ENCODE data around the gene FCHO1. TPM values are rescaled to one million over a fixed set of nuclear protein-coding genes. Genes with fewer than 3 reads are reported as not detected.

The FCHO1 gene
- total and polyA plus RNA-seq, 2 donors (not counting 1 experiment from before 2014, with no cell fraction given) = 85.7 to 149 TPM

- Mint-ChIP-seq H3K9me3 (ENCODE audit: insufficient read depth) (no peaks in the 10 kb centered on the region), H3K4me3 (no peak overlapping the region), H3K27me3 (no peaks in the 10 kb centered on the region), H3K27ac (no peak overlapping the region), H3K4me1 (no peaks in the 10 kb centered on the region)
- H3K79me2 ChIP-seq (ENCODE audit: control insufficient read depth, insufficient read depth, low read length) = peaks cover 2% of the 10 kb centered on the region
- H4K20me1 ChIP-seq (ENCODE audit: control insufficient read depth, insufficient read depth, low read length, poor library complexity, severe bottlenecking) = peaks cover 28% of the 10 kb centered on the region
- ATAC-seq (ENCODE audit: low read depth) (peak; percentile 46), DNase-seq (peak; percentile 38)
- TF ChIP-seq, protein P1, sequence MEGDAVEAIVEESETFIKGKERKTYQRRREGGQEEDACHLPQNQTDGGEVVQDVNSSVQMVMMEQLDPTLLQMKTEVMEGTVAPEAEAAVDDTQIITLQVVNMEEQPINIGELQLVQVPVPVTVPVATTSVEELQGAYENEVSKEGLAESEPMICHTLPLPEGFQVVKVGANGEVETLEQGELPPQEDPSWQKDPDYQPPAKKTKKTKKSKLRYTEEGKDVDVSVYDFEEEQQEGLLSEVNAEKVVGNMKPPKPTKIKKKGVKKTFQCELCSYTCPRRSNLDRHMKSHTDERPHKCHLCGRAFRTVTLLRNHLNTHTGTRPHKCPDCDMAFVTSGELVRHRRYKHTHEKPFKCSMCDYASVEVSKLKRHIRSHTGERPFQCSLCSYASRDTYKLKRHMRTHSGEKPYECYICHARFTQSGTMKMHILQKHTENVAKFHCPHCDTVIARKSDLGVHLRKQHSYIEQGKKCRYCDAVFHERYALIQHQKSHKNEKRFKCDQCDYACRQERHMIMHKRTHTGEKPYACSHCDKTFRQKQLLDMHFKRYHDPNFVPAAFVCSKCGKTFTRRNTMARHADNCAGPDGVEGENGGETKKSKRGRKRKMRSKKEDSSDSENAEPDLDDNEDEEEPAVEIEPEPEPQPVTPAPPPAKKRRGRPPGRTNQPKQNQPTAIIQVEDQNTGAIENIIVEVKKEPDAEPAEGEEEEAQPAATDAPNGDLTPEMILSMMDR (IDR thresholded peaks at IDR 0.05) = no peak
- no peak for TF ChIP-seq EZH2 (IDR thresholded peaks at IDR 0.05; ENCODE audit: borderline replicate concordance, insufficient read depth, low read depth, low read length, poor library complexity, severe bottlenecking)
- H3K4me3 ChIP-seq (ENCODE audit: control extremely low read depth in 1 of 5, extremely low read depth in 1 of 5, insufficient read depth in 1 of 5, low read depth in 2 of 5, low read length in 4 of 5) = no peak overlapping the region
- no peak overlapping the region for H3K4me2 ChIP-seq (replicated peaks; ENCODE audit: low read depth, low read length, poor library complexity, severe bottlenecking)
- H3K4me1 ChIP-seq (ENCODE audit: control insufficient read depth in 2 of 2, insufficient read depth in 2 of 2, low read length in 2 of 2) = no peaks in the 10 kb centered on the region
- H2AFZ ChIP-seq (ENCODE audit: insufficient read depth, low read depth, low read length, poor library complexity, severe bottlenecking) = no peak overlapping the region
- peaks cover 0 to 7% (median 0%) of the 10 kb centered on the region in 3 donors for H3K9me3 ChIP-seq (ENCODE audit: control extremely low read depth in 1 of 3, control insufficient read depth in 2 of 3, insufficient read depth in 1 of 3, low read length in 2 of 3)
- POLR2A ChIA-PET = interaction anchor here (1.0 kb wide), 1 partner anchor 17 kb away, joined by 11 read pairs; the partner anchor contains the start of gene JAK3
- intact Hi-C loops (cut with micrococcal nuclease) = no loop called here
- peaks cover 1 to 65% of the 10 kb centered on the region in 2 experiments for H3K36me3 ChIP-seq (replicated peaks in 1 of 2; ENCODE audit: control extremely low read depth in 1 of 2, control insufficient read depth in 1 of 2, extremely low read depth in 1 of 2, insufficient read depth in 2 of 2, low read length in 1 of 2)
- H3K9ac ChIP-seq (ENCODE audit: low read length) = no peak overlapping the region
- CTCF ChIA-PET = interaction anchor here (1.2 kb wide), 1 partner anchor 127 kb away, joined by 3 read pairs; no protein-coding TSS in a partner anchor
- H3K27me3 ChIP-seq (replicated peaks in 1 of 4; ENCODE audit: control extremely low read depth in 1 of 4, control insufficient read depth in 3 of 4, insufficient read depth in 4 of 4, low read length in 3 of 4) = no peaks in the 10 kb centered on the region
- 94% methylated on average over 44 of the region's 50 CpGs for WGBS (ENCODE audit: insufficient coverage)
- H3K27ac ChIP-seq (ENCODE audit: low read length in 2 of 2) = no peak overlapping the region
These were observed 79.5 kb downstream of the FCHO1 start for GRCh38 chr19:17830567-17831418.

DNA sequence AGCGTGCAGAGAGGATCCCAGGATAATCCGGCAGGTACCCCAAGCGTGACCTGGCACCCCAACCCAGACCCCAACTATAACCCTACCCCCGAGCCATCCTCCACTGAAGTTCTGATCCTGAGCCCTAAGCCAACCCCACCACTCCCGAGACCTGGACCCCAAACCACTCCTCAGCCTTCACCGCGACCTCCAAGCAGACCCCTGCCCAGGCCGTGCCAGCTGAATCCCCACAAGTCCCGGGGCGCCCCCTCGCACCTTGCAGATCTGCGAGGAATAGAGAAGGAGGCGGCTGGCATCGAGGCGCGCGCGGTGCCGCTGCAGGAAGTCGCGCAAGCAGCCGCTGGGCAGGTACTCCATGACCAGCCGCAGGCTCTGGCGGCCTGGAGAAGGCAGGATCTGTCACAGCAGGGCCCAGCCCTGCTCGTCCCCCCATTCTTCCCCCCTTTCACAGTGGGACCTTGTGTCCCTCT, 80.2 kb downstream of the FCHO1 start:
- Histone ChIP-seq H3K4me3 (ENCODE audit: control extremely low read depth in 1 of 5, extremely low read depth in 1 of 5, insufficient read depth in 1 of 5, low read depth in 2 of 5, low read length in 4 of 5) (no peak overlapping the region), H3K27me3 (replicated peaks in 1 of 4; ENCODE audit: control extremely low read depth in 1 of 4, control insufficient read depth in 3 of 4, insufficient read depth in 4 of 4, low read length in 3 of 4) (no peaks in the 10 kb centered on the region), H3K27ac (ENCODE audit: low read length in 2 of 2) (no peak overlapping the region), H3K4me1 (ENCODE audit: control insufficient read depth in 2 of 2, insufficient read depth in 2 of 2, low read length in 2 of 2) (no peaks in the 10 kb centered on the region), H3K9me3 (ENCODE audit: control extremely low read depth in 1 of 3, control insufficient read depth in 2 of 3, insufficient read depth in 1 of 3, low read length in 2 of 3) (peaks cover 0 to 7% (median 0%) of the 10 kb centered on the region in 3 donors), H3K79me2 (ENCODE audit: control insufficient read depth, insufficient read depth, low read length) (peaks cover 2% of the 10 kb centered on the region), H3K36me3 (replicated peaks in 1 of 2; ENCODE audit: control extremely low read depth in 1 of 2, control insufficient read depth in 1 of 2, extremely low read depth in 1 of 2, insufficient read depth in 2 of 2, low read length in 1 of 2) (peaks cover 1 to 70% of the 10 kb centered on the region in 2 experiments), H2AFZ (ENCODE audit: insufficient read depth, low read depth, low read length, poor library complexity, severe bottlenecking) (no peak overlapping the region), H4K20me1 (ENCODE audit: control insufficient read depth, insufficient read depth, low read length, poor library complexity, severe bottlenecking) (peaks cover 28% of the 10 kb centered on the region), H3K9ac (ENCODE audit: low read length) (no peak overlapping the region), H3K4me2 (replicated peaks; ENCODE audit: low read depth, low read length, poor library complexity, severe bottlenecking) (no peak overlapping the region)
- intact Hi-C loops (cut with micrococcal nuclease) = no loop called here
- ATAC-seq (ENCODE audit: low read depth) (no peak), DNase-seq (no peak)
- no peaks in the 10 kb centered on the region for H3K27me3 Mint-ChIP-seq
- CTCF ChIA-PET = no interaction called here
- TF ChIP-seq, protein P1 (IDR thresholded peaks at IDR 0.05) = no peak
- TF ChIP-seq EZH2 (IDR thresholded peaks at IDR 0.05; ENCODE audit: borderline replicate concordance, insufficient read depth, low read depth, low read length, poor library complexity, severe bottlenecking) = no peak
- WGBS (ENCODE audit: insufficient coverage) = 98% methylated on average over 24 of the region's 25 CpGs
- POLR2A ChIA-PET = no interaction called here
- H3K27ac Mint-ChIP-seq = no peak overlapping the region
- H3K4me1 Mint-ChIP-seq = no peaks in the 10 kb centered on the region
- no peaks in the 10 kb centered on the region for H3K9me3 Mint-ChIP-seq (ENCODE audit: insufficient read depth)
- H3K4me3 Mint-ChIP-seq = no peak overlapping the region

All from B cell (primary cell).